Stomach (tissue), 9 donors: ENCODE measurements around the gene CDC5L. TPM values are rescaled to one million over a fixed set of nuclear protein-coding genes. Genes with fewer than 3 reads are reported as not detected.

Source experiments
- DNase-seq, 2 donors: peaks; one replicate each; pipeline versions ENCODE4 v3.0.0 to v3.0.0-alpha.2; 2013 to 2019
- H3K27ac ChIP-seq, 5 donors: fragments of 200-600 bp in 4 of 5; sonication (generic) in 4 of 5; one replicate each; pipeline ENCODE4 v1.5.1; 2013 to 2019; ENCODE audit warnings: mild to moderate bottlenecking in 1 of 5, moderate library complexity in 1 of 5
- H3K27me3 ChIP-seq, 3 donors: fragments of 200-600 bp; sonication (generic); one replicate each; pipeline ENCODE4 v1.5.1; 2017 to 2019; ENCODE audit warnings: mixed run types in 1 of 3
- H3K36me3 ChIP-seq, 4 donors: fragments of 200-600 bp; sonication (generic); 1 replicate in 3 of 4; 2 replicates in 1 of 4; pipeline ENCODE4 v1.5.1; 2016 to 2019
- H3K4me1 ChIP-seq, 4 donors: fragments of 200-600 bp; sonication (generic); one replicate each; pipeline ENCODE4 v1.5.1; 2016 to 2019
- H3K4me3 ChIP-seq, 4 donors: fragments of 200-600 bp; sonication (generic) in 3 of 4; one replicate each; pipeline ENCODE4 v1.5.1; 2016 to 2019; ENCODE audit warnings: mild to moderate bottlenecking in 1 of 4
- H3K9me3 ChIP-seq, 4 donors: fragments of 200-600 bp; sonication (generic); one replicate each; pipeline ENCODE4 v1.5.1; 2016 to 2019
- EP300 ChIP-seq: sonication (generic); formaldehyde crosslinking; IDR thresholded peaks from one replicate; pipeline ENCODE4 v1.6.1; 2017; ENCODE audit warnings: antibody characterized with exemption
- POLR2A ChIP-seq, 4 donors: fragments of 450-650 bp; IDR thresholded peaks; one replicate each; pipeline ENCODE4 v1.6.1; 2016; ENCODE audit warnings: antibody characterized with exemption in 4 of 4, control low read depth in 2 of 4, mild to moderate bottlenecking in 1 of 4, moderate library complexity in 1 of 4
- POLR2AphosphoS5 ChIP-seq, 3 donors: sonication (generic); formaldehyde crosslinking; IDR thresholded peaks; one replicate each; pipeline ENCODE4 v1.6.1; 2016; ENCODE audit warnings: antibody characterized with exemption in 3 of 3
- WGBS, 5 donors: extraction: QIAGEN DNeasy Blood & Tissue Kit in 3 of 5; methylation state at CpG; one replicate each; pipeline versions ENCODE4 v1.1.5 to v1.1.7; 2013 to 2018; 5-methylcytosine and 5-hydroxymethylcytosine counted together
- intact Hi-C: fragments of 100-400 bp; cut with DNase I; formaldehyde crosslinking; loops from one replicate; pipeline ENCODE4 v1.15.1; 2023; ENCODE audit warnings: low total_unique reads
- polyA plus RNA-seq, 3 donors: library from polyadenylated mRNA; stranded (reverse); fragments of 200-250 nt; gene quantifications; one replicate each; pipeline ENCODE4 v1.2.3, GENCODE V29; 2013
- total RNA-seq, 5 donors: library from RNA; depleted of rRNA; stranded (reverse); fragments of >200 nt; gene quantifications; one replicate each; pipeline versions ENCODE4 v1.1.0 to v1.2.3, GENCODE V29; 2014 to 2016
- TF ChIP-seq, protein P1 (sequence below), 7 experiments: fragments of 450-650 bp in 4 of 7; fragments of 200-600 bp in 3 of 7; sonication (generic) in 3 of 7; IDR thresholded peaks; one replicate each; pipeline ENCODE4 v1.5.1; 2016 to 2019; ENCODE audit warnings: antibody characterized with exemption in 7 of 7, control low read depth in 2 of 7, mild to moderate bottlenecking in 1 of 7
- donor health status: healthy with polysubstance abuse.
- donor health status: Bipolar disorder and iron deficiency.
- donor health status: healthy.

Gene CDC5L
- total and polyA plus RNA-seq, 8 donors = 4.9 to 29.2 (median 8.2) TPM

DNA sequence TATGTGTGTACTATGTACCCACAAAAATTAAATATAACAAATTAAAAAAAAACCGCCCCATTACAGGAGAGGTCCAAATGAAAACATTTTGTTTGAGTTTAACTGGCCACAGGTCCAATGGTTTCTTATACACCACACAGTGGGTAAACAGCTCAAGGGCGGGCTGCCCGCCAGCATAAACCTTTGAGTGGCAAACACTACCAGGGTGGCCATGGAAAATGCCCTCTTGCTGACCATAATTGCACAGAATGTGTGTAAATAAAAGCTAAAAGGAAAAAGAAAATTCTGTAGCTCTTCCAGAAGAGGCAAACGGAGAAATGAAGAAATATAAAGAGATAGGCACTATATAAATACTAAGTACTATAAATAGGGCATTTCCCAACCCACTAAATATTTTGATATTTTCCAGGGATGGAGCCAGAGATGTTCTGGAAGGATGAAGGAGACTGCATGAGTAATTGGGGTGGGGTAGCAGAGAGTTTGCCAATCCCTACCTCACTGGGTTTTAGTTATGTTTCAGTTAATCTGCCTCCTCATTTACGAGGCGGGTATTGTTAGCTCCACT, 1.1 kb upstream of the CDC5L start:
- H3K27me3 ChIP-seq = no peaks in the 10 kb centered on the region
- WGBS, 5 donors = 24 to 39% (median 31%) methylated on average over 6 of the region's 6 CpGs
- DNase-seq = peak; percentile 68 to 83
- peak overlapping the region; percentile 69 to 98 (median 95) for H3K27ac ChIP-seq
- intact Hi-C loops = no loop called here
- peak overlapping the region; percentile 64 to 92 (median 86) for H3K4me3 ChIP-seq
- peaks cover 4 to 5% (median 4%) of the 10 kb centered on the region in 4 donors for H3K36me3 ChIP-seq
- H3K4me1 ChIP-seq = peaks cover 21 to 41% (median 31%) of the 10 kb centered on the region in 4 donors
- TF ChIP-seq, protein P1, sequence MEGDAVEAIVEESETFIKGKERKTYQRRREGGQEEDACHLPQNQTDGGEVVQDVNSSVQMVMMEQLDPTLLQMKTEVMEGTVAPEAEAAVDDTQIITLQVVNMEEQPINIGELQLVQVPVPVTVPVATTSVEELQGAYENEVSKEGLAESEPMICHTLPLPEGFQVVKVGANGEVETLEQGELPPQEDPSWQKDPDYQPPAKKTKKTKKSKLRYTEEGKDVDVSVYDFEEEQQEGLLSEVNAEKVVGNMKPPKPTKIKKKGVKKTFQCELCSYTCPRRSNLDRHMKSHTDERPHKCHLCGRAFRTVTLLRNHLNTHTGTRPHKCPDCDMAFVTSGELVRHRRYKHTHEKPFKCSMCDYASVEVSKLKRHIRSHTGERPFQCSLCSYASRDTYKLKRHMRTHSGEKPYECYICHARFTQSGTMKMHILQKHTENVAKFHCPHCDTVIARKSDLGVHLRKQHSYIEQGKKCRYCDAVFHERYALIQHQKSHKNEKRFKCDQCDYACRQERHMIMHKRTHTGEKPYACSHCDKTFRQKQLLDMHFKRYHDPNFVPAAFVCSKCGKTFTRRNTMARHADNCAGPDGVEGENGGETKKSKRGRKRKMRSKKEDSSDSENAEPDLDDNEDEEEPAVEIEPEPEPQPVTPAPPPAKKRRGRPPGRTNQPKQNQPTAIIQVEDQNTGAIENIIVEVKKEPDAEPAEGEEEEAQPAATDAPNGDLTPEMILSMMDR (IDR thresholded peaks at IDR 0.05) = no peak
- TF ChIP-seq POLR2AphosphoS5 (IDR thresholded peaks at IDR 0.05) = peak in 1 of 3 donors; percentile 12
- H3K9me3 ChIP-seq = no peaks in the 10 kb centered on the region

DNA sequence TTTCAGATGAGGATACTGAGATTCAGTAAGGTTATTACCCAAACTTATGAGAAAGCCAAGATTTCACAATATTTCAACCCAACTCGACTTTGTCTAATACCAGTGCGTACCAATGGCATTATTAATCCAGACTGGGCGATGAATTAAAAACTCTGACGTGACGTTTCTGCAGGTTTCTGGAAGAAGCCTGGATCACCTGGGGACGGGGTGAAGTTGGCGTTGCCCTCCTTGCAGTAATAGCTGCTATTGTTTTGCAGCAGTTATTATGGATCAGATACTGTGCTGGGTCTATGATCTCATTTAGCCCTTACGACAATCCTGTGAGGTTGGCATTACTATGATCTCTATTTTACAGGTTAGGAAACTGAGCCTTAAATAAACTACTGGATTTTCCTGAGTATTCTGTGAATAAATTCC, 569 bp upstream of the CDC5L start:
- H3K27ac ChIP-seq = peak overlapping the region; percentile 89 to 98 (median 95)
- no peaks in the 10 kb centered on the region for H3K9me3 ChIP-seq
- TF ChIP-seq POLR2AphosphoS5 (IDR thresholded peaks at IDR 0.05) = peak in 1 of 3 donors; percentile 1
- TF ChIP-seq, protein P1 (IDR thresholded peaks at IDR 0.05) = no peak
- intact Hi-C loops = no loop called here
- H3K4me1 ChIP-seq = peaks cover 21 to 42% (median 31%) of the 10 kb centered on the region in 4 donors
- no peaks in the 10 kb centered on the region for H3K27me3 ChIP-seq
- H3K36me3 ChIP-seq = peaks cover 4 to 10% (median 9%) of the 10 kb centered on the region in 4 donors
- H3K4me3 ChIP-seq = peak overlapping the region; percentile 64 to 92 (median 86)
- DNase-seq = no peak
- 2 to 8% (median 5%) methylated on average over 8 of the region's 8 CpGs for WGBS, 5 donors

DNA sequence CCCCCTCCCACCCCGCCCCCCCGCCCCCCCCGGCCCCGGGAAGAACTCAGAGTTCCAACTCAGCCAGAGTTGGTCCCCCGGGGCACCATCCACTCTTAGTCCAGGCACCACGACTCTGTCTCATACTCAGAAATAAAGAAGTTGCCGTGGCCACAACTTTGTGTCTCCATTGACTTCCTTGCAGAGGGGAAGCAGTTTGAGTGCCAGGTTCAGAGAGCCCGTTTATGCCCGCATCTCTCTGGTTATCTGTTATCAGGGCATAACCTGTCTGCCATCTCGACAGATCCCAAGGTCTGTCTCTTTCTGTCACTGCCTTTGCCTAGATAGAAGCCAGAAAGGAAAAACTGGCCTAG, 605 bp downstream of the CDC5L start:
- WGBS, 5 donors = 0 to 1% (median 0%) methylated on average over 3 to 10 of the region's 10 CpGs
- H3K4me3 ChIP-seq = peak overlapping the region; percentile 64 to 92 (median 86)
- peak overlapping the region in 4 of 5 donors; percentile 89 to 98 (median 96) for H3K27ac ChIP-seq
- intact Hi-C loops = no loop called here
- DNase-seq = no peak
- peaks cover 12 to 21% (median 21%) of the 10 kb centered on the region in 4 donors for H3K36me3 ChIP-seq
- no peaks in the 10 kb centered on the region for H3K27me3 ChIP-seq
- TF ChIP-seq POLR2A (IDR thresholded peaks at IDR 0.05) = no peak
- TF ChIP-seq, protein P1 (IDR thresholded peaks at IDR 0.05) = no peak
- no peak for TF ChIP-seq POLR2AphosphoS5 (IDR thresholded peaks at IDR 0.05)
- TF ChIP-seq EP300 = no peak
- no peaks in the 10 kb centered on the region for H3K9me3 ChIP-seq
- H3K4me1 ChIP-seq = peaks cover 21 to 42% (median 31%) of the 10 kb centered on the region in 4 donors

DNA sequence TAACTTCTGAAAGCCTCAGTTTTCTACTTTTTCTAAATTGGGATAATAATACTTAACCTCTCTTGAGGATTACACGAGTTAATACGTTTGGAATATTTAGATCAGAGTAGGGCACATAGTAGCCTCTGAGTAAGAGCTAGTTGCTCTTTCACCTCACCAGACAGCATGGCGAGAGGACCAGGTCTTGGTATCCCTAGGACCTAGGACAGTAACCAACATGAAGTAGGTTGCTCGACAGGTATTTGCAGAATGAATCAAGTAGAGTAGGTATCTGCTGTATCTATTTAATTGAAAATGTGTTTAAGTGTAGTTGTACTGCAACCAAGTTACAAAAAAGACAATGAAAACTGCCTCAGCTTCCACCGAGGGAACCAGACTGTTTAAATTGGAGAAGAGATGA, 1.4 kb downstream of the CDC5L start:
- no peak for DNase-seq
- no peak for TF ChIP-seq EP300
- no peak for TF ChIP-seq POLR2AphosphoS5 (IDR thresholded peaks at IDR 0.05)
- no peak for TF ChIP-seq POLR2A (IDR thresholded peaks at IDR 0.05)
- TF ChIP-seq, protein P1 (IDR thresholded peaks at IDR 0.05) = no peak
- H3K4me3 ChIP-seq = peak overlapping the region; percentile 64 to 92 (median 86)
- intact Hi-C loops = no loop called here
- H3K4me1 ChIP-seq = peaks cover 21 to 42% (median 31%) of the 10 kb centered on the region in 4 donors
- no peaks in the 10 kb centered on the region for H3K27me3 ChIP-seq
- H3K36me3 ChIP-seq = peaks cover 19 to 29% (median 29%) of the 10 kb centered on the region in 4 donors
- WGBS, 5 donors = 48 to 60% (median 57%) methylated on average over 5 of the region's 5 CpGs
- no peak overlapping the region for H3K27ac ChIP-seq
- no peaks in the 10 kb centered on the region for H3K9me3 ChIP-seq
